Stimulated activated CD8-positive, alpha-beta memory T cell treated with anti-CD3 and anti-CD28 coated beads, Interleukin-15, amount 100 ng/mL, for 24 hours (primary cell): ENCODE results near the gene FSTL4.

Source experiments
- DNase-seq: peaks from one replicate; pipeline ENCODE4 v3.0.0-alpha.2; 2020; ENCODE audit warnings: low read depth

Gene FSTL4

GRCh38 chr5:133512896-133513295 lies 99.4 kb downstream of the FSTL4 start:
- DNase-seq: no peak

- no peak for DNase-seq
Observed at GRCh38 chr5:133511653-133512235, 100.6 kb downstream of the FSTL4 start.

- DNase-seq: no peak
Observed at GRCh38 chr5:133510634-133511262, 101.6 kb downstream of the FSTL4 start.

- no peak for DNase-seq
Observed at GRCh38 chr5:133509742-133510079, 102.6 kb downstream of the FSTL4 start.

- DNase-seq: no peak
Observed at GRCh38 chr5:133508845-133509741, 103.2 kb downstream of the FSTL4 start.

GRCh38 chr5:133508331-133508730 lies 104.0 kb downstream of the FSTL4 start:
- DNase-seq: no peak

- DNase-seq: no peak
Observed at GRCh38 chr5:133506181-133506580, 106.2 kb downstream of the FSTL4 start.

- DNase-seq: no peak
Observed at GRCh38 chr5:133503511-133503910, 108.8 kb downstream of the FSTL4 start.

- DNase-seq: no peak
Observed at GRCh38 chr5:133499895-133500294, 112.4 kb downstream of the FSTL4 start.

GRCh38 chr5:133497608-133498348 lies 114.6 kb downstream of the FSTL4 start:
- DNase-seq: no peak

GRCh38 chr5:133496631-133497030 lies 115.7 kb downstream of the FSTL4 start:
- DNase-seq: no peak

- no peak for DNase-seq
Observed at GRCh38 chr5:133494923-133495246, 117.5 kb downstream of the FSTL4 start.

- no peak for DNase-seq
Observed at GRCh38 chr5:133494232-133494922, 118.0 kb downstream of the FSTL4 start.

- DNase-seq: no peak
Observed at GRCh38 chr5:133489632-133490031, 122.7 kb downstream of the FSTL4 start.

- DNase-seq: no peak
Observed at GRCh38 chr5:133487093-133487492, 125.2 kb downstream of the FSTL4 start.

GRCh38 chr5:133485468-133485867 lies 126.9 kb downstream of the FSTL4 start:
- no peak for DNase-seq

GRCh38 chr5:133483406-133484090 lies 128.8 kb downstream of the FSTL4 start:
- no peak for DNase-seq

- no peak for DNase-seq
Observed at GRCh38 chr5:133482028-133482427, 130.3 kb downstream of the FSTL4 start.

GRCh38 chr5:133480866-133481265 lies 131.5 kb downstream of the FSTL4 start:
- DNase-seq: no peak

GRCh38 chr5:133480366-133480765 lies 132.0 kb downstream of the FSTL4 start:
- DNase-seq: no peak

- DNase-seq: no peak
Observed at GRCh38 chr5:133478199-133478985, 133.9 kb downstream of the FSTL4 start.
